Transverse colon (tissue), 4 donors: ENCODE results near the gene TRAIP.

Experiments used
- EP300 ChIP-seq: sonication (generic); formaldehyde crosslinking; IDR thresholded peaks from one replicate; pipeline ENCODE4 v1.6.1; 2017; ENCODE audit warnings: antibody characterized with exemption, low read depth
- POLR2A ChIP-seq: fragments of 450-650 bp; IDR thresholded peaks from one replicate; pipeline ENCODE4 v1.6.1; 2016; ENCODE audit warnings: antibody characterized with exemption, mild to moderate bottlenecking, moderate library complexity
- POLR2AphosphoS5 ChIP-seq, 3 donors: sonication (generic); formaldehyde crosslinking; IDR thresholded peaks; one replicate each; pipeline ENCODE4 v1.6.1; 2016; ENCODE audit warnings: antibody characterized with exemption in 3 of 3
- TF ChIP-seq, protein P1 (sequence below), 5 experiments: fragments of 200-600 bp in 3 of 5; fragments of 450-650 bp in 2 of 5; sonication (generic) in 3 of 5; IDR thresholded peaks; 1 replicate in 2 of 5; 2 replicates in 3 of 5; pipeline ENCODE4 v1.5.1; 2016 to 2017; ENCODE audit warnings: antibody characterized with exemption in 5 of 5, inconsistent platforms in 3 of 5, mild to moderate bottlenecking in 2 of 5, moderate library complexity in 1 of 5

DNA sequence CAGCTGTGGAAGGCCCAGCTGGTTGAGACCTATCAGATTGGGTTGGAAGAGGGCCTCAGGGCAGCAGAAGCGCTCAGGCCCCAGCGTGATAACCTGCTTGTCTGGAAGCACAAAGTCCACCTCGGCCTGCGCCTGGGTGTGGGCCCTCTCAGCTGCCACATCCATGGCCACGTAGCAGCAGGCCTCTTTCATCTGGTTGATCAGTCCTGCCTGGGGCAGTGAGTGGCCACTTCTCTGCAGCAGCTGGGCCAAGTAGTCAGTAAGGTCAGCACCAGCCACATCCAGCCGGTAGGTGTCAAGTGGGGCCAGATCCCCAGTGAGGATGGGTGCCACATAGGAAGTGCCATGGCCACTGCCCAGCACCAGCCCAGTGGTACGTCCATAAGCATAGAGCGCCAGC lies 17.3 kb upstream of the TRAIP start:
- TF ChIP-seq, protein P1, sequence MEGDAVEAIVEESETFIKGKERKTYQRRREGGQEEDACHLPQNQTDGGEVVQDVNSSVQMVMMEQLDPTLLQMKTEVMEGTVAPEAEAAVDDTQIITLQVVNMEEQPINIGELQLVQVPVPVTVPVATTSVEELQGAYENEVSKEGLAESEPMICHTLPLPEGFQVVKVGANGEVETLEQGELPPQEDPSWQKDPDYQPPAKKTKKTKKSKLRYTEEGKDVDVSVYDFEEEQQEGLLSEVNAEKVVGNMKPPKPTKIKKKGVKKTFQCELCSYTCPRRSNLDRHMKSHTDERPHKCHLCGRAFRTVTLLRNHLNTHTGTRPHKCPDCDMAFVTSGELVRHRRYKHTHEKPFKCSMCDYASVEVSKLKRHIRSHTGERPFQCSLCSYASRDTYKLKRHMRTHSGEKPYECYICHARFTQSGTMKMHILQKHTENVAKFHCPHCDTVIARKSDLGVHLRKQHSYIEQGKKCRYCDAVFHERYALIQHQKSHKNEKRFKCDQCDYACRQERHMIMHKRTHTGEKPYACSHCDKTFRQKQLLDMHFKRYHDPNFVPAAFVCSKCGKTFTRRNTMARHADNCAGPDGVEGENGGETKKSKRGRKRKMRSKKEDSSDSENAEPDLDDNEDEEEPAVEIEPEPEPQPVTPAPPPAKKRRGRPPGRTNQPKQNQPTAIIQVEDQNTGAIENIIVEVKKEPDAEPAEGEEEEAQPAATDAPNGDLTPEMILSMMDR (IDR thresholded peaks at IDR 0.05), result peak in 1 of 5 experiments; percentile 35
- no peak for TF ChIP-seq POLR2A
- peak in 2 of 3 donors; percentile 18 to 46 for TF ChIP-seq POLR2AphosphoS5 (IDR thresholded peaks at IDR 0.05)
- no peak for TF ChIP-seq EP300
